Tibial artery (tissue), 4 donors: ENCODE results near the gene ARNT2.

Source experiments
- DNase-seq, 2 donors: peaks; one replicate each; pipeline ENCODE4 v3.0.0-alpha.2; 2019
- H3K27ac ChIP-seq, 2 donors: fragments of 200-600 bp; sonication (generic) in 1 of 2; 1 replicate in 1 of 2; 2 replicates in 1 of 2; pipeline ENCODE4 v1.5.1; 2018 to 2019; ENCODE audit warnings: mild to moderate bottlenecking in 1 of 2
- H3K27me3 ChIP-seq, 2 donors: fragments of 200-600 bp; sonication (generic) in 1 of 2; one replicate each; pipeline versions ENCODE4 v1.5.1 to v1.6.0; 2016 to 2019
- H3K36me3 ChIP-seq, 3 donors: fragments of 200-600 bp; sonication (generic) in 2 of 3; one replicate each; pipeline ENCODE4 v1.5.1; 2016 to 2019; ENCODE audit warnings: mild to moderate bottlenecking in 2 of 3
- H3K4me1 ChIP-seq, 4 donors: fragments of 200-600 bp; sonication (generic) in 2 of 4; 1 replicate in 3 of 4; 2 replicates in 1 of 4; pipeline ENCODE4 v1.5.1; 2016 to 2019
- H3K4me3 ChIP-seq, 2 donors: fragments of 200-600 bp; sonication (generic) in 1 of 2; 1 replicate in 1 of 2; 2 replicates in 1 of 2; pipeline ENCODE4 v1.5.1; 2018 to 2019; ENCODE audit warnings: mild to moderate bottlenecking in 2 of 2
- H3K9me3 ChIP-seq, 3 donors: fragments of 200-600 bp; sonication (generic) in 1 of 3; one replicate each; pipeline ENCODE4 v1.5.1; 2016 to 2019
- intact Hi-C: fragments of 100-400 bp; cut with DNase I; formaldehyde crosslinking; loops from one replicate; pipeline ENCODE4 v1.15.0; 2023; ENCODE audit warnings: low total_unique reads
- TF ChIP-seq, protein P1 (sequence below), 2 experiments: fragments of 200-600 bp in 1 of 2; fragments of 450-650 bp in 1 of 2; IDR thresholded peaks; one replicate each; pipeline ENCODE4 v1.5.1; 2017 to 2019; ENCODE audit warnings: antibody characterized with exemption in 2 of 2, mild to moderate bottlenecking in 1 of 2, moderate library complexity in 1 of 2

ARNT2 gene

DNA sequence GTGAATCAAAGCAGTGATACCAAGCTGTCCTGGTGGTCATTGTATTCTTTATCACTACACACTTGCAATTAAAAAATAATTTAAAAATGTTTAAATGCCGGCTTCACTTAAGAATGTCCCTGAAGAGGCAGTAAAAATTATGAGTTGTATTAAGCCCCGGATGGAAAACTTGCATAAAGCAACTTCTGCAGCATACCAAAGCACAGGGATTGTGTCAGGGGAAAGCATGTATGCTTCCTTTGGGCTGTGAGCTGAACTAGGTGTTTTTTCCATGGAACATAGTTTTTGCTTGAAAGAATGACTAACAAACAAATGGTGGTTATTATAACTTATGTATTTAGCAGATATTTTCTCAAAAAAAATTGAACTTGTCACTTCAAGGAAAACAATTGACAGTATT, 143.1 kb downstream of the ARNT2 start:
- Histone ChIP-seq H3K9me3 (no peaks in the 10 kb centered on the region), H3K4me3 (no peak overlapping the region), H3K27ac (no peak overlapping the region), H3K4me1 (peaks cover 0 to 26% (median 2%) of the 10 kb centered on the region in 4 donors), H3K27me3 (no peaks in the 10 kb centered on the region), H3K36me3 (peaks cover 0 to 6% (median 6%) of the 10 kb centered on the region in 3 donors)
- intact Hi-C loops = no loop called here
- TF ChIP-seq, protein P1, sequence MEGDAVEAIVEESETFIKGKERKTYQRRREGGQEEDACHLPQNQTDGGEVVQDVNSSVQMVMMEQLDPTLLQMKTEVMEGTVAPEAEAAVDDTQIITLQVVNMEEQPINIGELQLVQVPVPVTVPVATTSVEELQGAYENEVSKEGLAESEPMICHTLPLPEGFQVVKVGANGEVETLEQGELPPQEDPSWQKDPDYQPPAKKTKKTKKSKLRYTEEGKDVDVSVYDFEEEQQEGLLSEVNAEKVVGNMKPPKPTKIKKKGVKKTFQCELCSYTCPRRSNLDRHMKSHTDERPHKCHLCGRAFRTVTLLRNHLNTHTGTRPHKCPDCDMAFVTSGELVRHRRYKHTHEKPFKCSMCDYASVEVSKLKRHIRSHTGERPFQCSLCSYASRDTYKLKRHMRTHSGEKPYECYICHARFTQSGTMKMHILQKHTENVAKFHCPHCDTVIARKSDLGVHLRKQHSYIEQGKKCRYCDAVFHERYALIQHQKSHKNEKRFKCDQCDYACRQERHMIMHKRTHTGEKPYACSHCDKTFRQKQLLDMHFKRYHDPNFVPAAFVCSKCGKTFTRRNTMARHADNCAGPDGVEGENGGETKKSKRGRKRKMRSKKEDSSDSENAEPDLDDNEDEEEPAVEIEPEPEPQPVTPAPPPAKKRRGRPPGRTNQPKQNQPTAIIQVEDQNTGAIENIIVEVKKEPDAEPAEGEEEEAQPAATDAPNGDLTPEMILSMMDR (IDR thresholded peaks at IDR 0.05) = no peak
- DNase-seq = no peak

DNA sequence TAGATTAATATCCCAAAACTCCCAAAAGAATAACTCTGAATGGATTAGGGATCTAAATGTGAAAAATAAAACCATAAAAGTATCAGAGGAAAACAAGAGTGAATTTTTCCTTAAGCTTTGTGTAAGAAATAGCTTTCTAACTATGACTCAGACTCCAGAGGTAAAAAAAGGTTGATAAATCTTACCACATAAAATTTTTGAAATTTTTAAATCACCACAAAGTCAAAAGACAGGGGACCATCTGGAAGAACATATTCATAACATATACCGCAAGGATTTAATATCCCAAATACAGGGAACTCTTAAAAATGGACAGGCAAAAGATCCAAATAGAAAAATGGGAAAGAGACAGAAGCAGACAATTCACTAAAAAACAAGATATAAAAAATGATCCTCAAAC, 145.0 kb downstream of the ARNT2 start:
- H3K4me1 ChIP-seq = peaks cover 0 to 26% (median 2%) of the 10 kb centered on the region in 4 donors
- H3K4me3 ChIP-seq = no peak overlapping the region
- peaks cover 0 to 6% (median 3%) of the 10 kb centered on the region in 3 donors for H3K36me3 ChIP-seq
- no peaks in the 10 kb centered on the region for H3K9me3 ChIP-seq
- no peaks in the 10 kb centered on the region for H3K27me3 ChIP-seq
- intact Hi-C loops = no loop called here
- H3K27ac ChIP-seq = no peak overlapping the region
- no peak for DNase-seq
- TF ChIP-seq, protein P1 (IDR thresholded peaks at IDR 0.05) = no peak

- Histone ChIP-seq H3K36me3 (peaks cover 0 to 6% (median 0%) of the 10 kb centered on the region in 3 donors), H3K9me3 (no peaks in the 10 kb centered on the region), H3K27me3 (no peaks in the 10 kb centered on the region), H3K4me3 (no peak overlapping the region), H3K4me1 (peaks cover 0 to 26% (median 2%) of the 10 kb centered on the region in 4 donors), H3K27ac (no peak overlapping the region)
- TF ChIP-seq, protein P1 (IDR thresholded peaks at IDR 0.05) = no peak
- intact Hi-C loops = no loop called here
- DNase-seq = no peak
These were observed 145.5 kb downstream of the ARNT2 start for GRCh38 chr15:80549654-80550053.

GRCh38 chr15:80550219-80550907, 146.2 kb downstream of the ARNT2 start:
- intact Hi-C loops = no loop called here
- H3K4me3 ChIP-seq = no peak overlapping the region
- peaks cover 0 to 26% (median 2%) of the 10 kb centered on the region in 4 donors for H3K4me1 ChIP-seq
- no peak for DNase-seq
- TF ChIP-seq, protein P1 (IDR thresholded peaks at IDR 0.05) = no peak
- H3K27me3 ChIP-seq = no peaks in the 10 kb centered on the region
- H3K36me3 ChIP-seq = peaks cover 0 to 6% (median 4%) of the 10 kb centered on the region in 3 donors
- no peaks in the 10 kb centered on the region for H3K9me3 ChIP-seq
- no peak overlapping the region for H3K27ac ChIP-seq

DNA sequence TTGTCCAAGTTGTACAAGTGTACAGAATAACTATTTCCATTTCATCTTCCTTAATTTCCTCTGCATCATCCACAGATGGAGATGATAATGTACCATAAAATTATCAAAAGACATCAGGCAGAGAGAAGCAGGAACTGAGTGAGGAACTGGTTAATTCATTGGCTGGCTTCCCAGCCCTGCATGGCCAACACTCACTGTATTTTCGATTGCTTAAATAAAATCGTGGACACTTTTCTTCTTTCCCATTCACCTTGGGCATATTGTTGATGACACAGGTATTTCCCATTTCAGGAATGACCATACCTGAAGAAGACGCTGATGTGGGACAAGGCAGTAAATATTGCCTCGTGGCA, 146.7 kb downstream of the ARNT2 start:
- Histone ChIP-seq H3K4me1 (peaks cover 0 to 26% (median 2%) of the 10 kb centered on the region in 4 donors), H3K9me3 (no peaks in the 10 kb centered on the region), H3K27ac (no peak overlapping the region), H3K27me3 (no peaks in the 10 kb centered on the region), H3K36me3 (peaks cover 0 to 9% (median 6%) of the 10 kb centered on the region in 3 donors), H3K4me3 (no peak overlapping the region)
- DNase-seq = no peak
- intact Hi-C loops = no loop called here
- TF ChIP-seq, protein P1 (IDR thresholded peaks at IDR 0.05) = no peak
